ENCODE results near the gene SIDT2.

The SIDT2 gene

DNA sequence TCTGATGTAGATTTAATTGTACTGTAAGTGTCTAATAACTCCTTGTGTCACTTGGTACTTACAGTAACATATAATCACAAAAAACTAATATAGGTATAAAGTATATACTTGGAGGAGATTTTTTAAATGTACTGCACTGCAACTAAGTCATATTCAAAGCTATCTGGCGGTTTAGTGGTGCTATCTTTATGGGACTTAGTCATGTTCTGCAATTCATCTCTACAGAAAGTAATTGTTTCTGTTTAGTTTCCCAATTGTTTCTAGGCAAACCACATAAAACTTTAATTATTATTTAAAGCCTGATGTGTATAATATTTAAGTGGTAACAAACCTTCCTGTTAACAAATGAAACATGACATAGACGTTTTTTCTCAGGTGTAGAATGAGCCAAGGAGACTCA is 26.5 kb upstream of the SIDT2 start:
- H3K4me3 ChIP-seq (ENCODE audit: low read length): no peak overlapping the region
- H3K4me1 ChIP-seq (ENCODE audit: low read length): no peaks in the 10 kb centered on the region
- H3K4me2 ChIP-seq (ENCODE audit: low read depth, low read length): no peak overlapping the region
- H3K9me2 ChIP-seq (replicated peaks; ENCODE audit: insufficient read depth, low read length): no peaks in the 10 kb centered on the region
- H2AFZ ChIP-seq (ENCODE audit: low read length): no peak overlapping the region
- no peaks in the 10 kb centered on the region for H3F3A ChIP-seq (ENCODE audit: insufficient read depth, low read length)
- TF ChIP-seq EZH2phosphoT487 (IDR thresholded peaks at IDR 0.05; ENCODE audit: low read length) (no peak), EZH2 (optimal IDR thresholded peaks at IDR 0.05; ENCODE audit: low read depth, low read length) (no peak)
- TF ChIP-seq, protein P1, sequence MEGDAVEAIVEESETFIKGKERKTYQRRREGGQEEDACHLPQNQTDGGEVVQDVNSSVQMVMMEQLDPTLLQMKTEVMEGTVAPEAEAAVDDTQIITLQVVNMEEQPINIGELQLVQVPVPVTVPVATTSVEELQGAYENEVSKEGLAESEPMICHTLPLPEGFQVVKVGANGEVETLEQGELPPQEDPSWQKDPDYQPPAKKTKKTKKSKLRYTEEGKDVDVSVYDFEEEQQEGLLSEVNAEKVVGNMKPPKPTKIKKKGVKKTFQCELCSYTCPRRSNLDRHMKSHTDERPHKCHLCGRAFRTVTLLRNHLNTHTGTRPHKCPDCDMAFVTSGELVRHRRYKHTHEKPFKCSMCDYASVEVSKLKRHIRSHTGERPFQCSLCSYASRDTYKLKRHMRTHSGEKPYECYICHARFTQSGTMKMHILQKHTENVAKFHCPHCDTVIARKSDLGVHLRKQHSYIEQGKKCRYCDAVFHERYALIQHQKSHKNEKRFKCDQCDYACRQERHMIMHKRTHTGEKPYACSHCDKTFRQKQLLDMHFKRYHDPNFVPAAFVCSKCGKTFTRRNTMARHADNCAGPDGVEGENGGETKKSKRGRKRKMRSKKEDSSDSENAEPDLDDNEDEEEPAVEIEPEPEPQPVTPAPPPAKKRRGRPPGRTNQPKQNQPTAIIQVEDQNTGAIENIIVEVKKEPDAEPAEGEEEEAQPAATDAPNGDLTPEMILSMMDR (IDR thresholded peaks at IDR 0.05; ENCODE audit: low read length): no peak
- no peaks in the 10 kb centered on the region for H3K27me3 ChIP-seq (replicated peaks; ENCODE audit: insufficient read depth, low read length)
- 0 out of 2 replicates have a peak, but pooled peaks cover 2% of the 10 kb centered on the region for H3K36me3 ChIP-seq (replicated peaks; ENCODE audit: insufficient read depth, low read length)
- no peak overlapping the region for H3K9ac ChIP-seq (ENCODE audit: low read length)
- peaks cover 98% of the 10 kb centered on the region for H3K79me2 ChIP-seq (ENCODE audit: low read length)
- H3K27ac ChIP-seq (ENCODE audit: low read length): no peak overlapping the region
- no peak for DNase-seq
- H4K20me1 ChIP-seq (ENCODE audit: insufficient read depth, low read length): peaks cover 29% of the 10 kb centered on the region
- H3K9me3 ChIP-seq (replicated peaks; ENCODE audit: insufficient read depth, low read length): no peaks in the 10 kb centered on the region

- no peak overlapping the region for H3K9ac ChIP-seq (ENCODE audit: low read length)
- H3K9me3 ChIP-seq (replicated peaks; ENCODE audit: insufficient read depth, low read length): no peaks in the 10 kb centered on the region
- no peaks in the 10 kb centered on the region for H3F3A ChIP-seq (ENCODE audit: insufficient read depth, low read length)
- no peak for DNase-seq
- no peak overlapping the region for H3K4me2 ChIP-seq (ENCODE audit: low read depth, low read length)
- no peaks in the 10 kb centered on the region for H3K9me2 ChIP-seq (replicated peaks; ENCODE audit: insufficient read depth, low read length)
- no peaks in the 10 kb centered on the region for H3K27me3 ChIP-seq (replicated peaks; ENCODE audit: insufficient read depth, low read length)
- peaks cover 20% of the 10 kb centered on the region for H4K20me1 ChIP-seq (ENCODE audit: insufficient read depth, low read length)
- 0 out of 2 replicates have a peak, but pooled peaks cover 3% of the 10 kb centered on the region for H3K36me3 ChIP-seq (replicated peaks; ENCODE audit: insufficient read depth, low read length)
- H3K79me2 ChIP-seq (ENCODE audit: low read length): peaks cover 97% of the 10 kb centered on the region
- no peak overlapping the region for H3K27ac ChIP-seq (ENCODE audit: low read length)
- TF ChIP-seq, protein P1 (IDR thresholded peaks at IDR 0.05; ENCODE audit: low read length): no peak
- TF ChIP-seq EZH2 (optimal IDR thresholded peaks at IDR 0.05; ENCODE audit: low read depth, low read length): no peak
- TF ChIP-seq EZH2phosphoT487 (IDR thresholded peaks at IDR 0.05; ENCODE audit: low read length): no peak
- H3K4me3 ChIP-seq (ENCODE audit: low read length): no peak overlapping the region
- H2AFZ ChIP-seq (ENCODE audit: low read length): no peak overlapping the region
- H3K4me1 ChIP-seq (ENCODE audit: low read length): no peaks in the 10 kb centered on the region
Measured at GRCh38 chr11:117154468-117154867, 24.1 kb upstream of the SIDT2 start.

DNA sequence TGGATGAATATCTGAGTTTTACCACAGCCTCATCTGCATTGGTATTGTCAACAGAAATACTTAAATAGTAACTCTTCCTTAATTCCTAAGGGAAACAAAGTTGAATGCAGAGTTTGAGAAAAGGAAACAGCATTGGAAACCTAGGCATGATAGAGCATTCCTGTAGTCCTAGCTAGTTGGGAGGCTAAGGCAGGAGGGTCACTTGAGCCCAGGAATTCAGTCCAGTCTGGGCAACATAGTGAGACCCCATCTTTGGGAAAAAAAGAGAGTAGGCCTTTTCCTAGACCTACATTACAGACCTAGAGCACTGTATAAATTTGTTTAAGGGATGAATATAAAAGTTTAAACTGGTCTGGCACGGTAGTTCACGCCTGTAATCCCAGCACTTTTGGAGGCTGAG is 21.0 kb upstream of the SIDT2 start:
- Histone ChIP-seq H3K4me3 (ENCODE audit: low read length) (no peak overlapping the region), H4K20me1 (ENCODE audit: insufficient read depth, low read length) (peaks cover 20% of the 10 kb centered on the region), H3K9ac (ENCODE audit: low read length) (no peak overlapping the region), H2AFZ (ENCODE audit: low read length) (no peak overlapping the region), H3F3A (ENCODE audit: insufficient read depth, low read length) (no peaks in the 10 kb centered on the region), H3K27ac (ENCODE audit: low read length) (no peak overlapping the region), H3K36me3 (replicated peaks; ENCODE audit: insufficient read depth, low read length) (peaks cover 9% of the 10 kb centered on the region; the same call in 1 of the 2 replicates), H3K4me1 (ENCODE audit: low read length) (no peaks in the 10 kb centered on the region), H3K9me2 (replicated peaks; ENCODE audit: insufficient read depth, low read length) (no peaks in the 10 kb centered on the region), H3K79me2 (ENCODE audit: low read length) (peaks cover 93% of the 10 kb centered on the region), H3K27me3 (replicated peaks; ENCODE audit: insufficient read depth, low read length) (no peaks in the 10 kb centered on the region), H3K4me2 (ENCODE audit: low read depth, low read length) (no peak overlapping the region), H3K9me3 (replicated peaks; ENCODE audit: insufficient read depth, low read length) (no peaks in the 10 kb centered on the region)
- no peak for DNase-seq
- TF ChIP-seq EZH2phosphoT487 (IDR thresholded peaks at IDR 0.05; ENCODE audit: low read length): no peak
- TF ChIP-seq EZH2 (optimal IDR thresholded peaks at IDR 0.05; ENCODE audit: low read depth, low read length): no peak
- TF ChIP-seq, protein P1 (IDR thresholded peaks at IDR 0.05; ENCODE audit: low read length): no peak

Data from MM.1S (cell line).